MCF 10A (cell line): ENCODE results near the gene PRPF6. TPM values are rescaled to one million over a fixed set of nuclear protein-coding genes. Genes with fewer than 3 reads are reported as not detected.

Source experiments
- BruUV-seq: library from RNA; stranded (reverse); fragments of 400-500 nt; replicated peaks from 2 replicates; lab custom pipeline; 2021; lab: Mats Ljungman, UMichigan
- CTCF ChIA-PET: fragments of 300-600 bp; sonication (Branson Sonifier 250); formaldehyde crosslinking; extraction: SDS; loops from one replicate; lab custom pipeline; 2021; ENCODE audit warnings: antibody characterized with exemption, inconsistent platforms; lab: Yijun Ruan, JAX
- POLR2A ChIA-PET: fragments of 300-600, 350-650 bp; sonication (Branson Sonifier 250); formaldehyde crosslinking; extraction: SDS; loops from one replicate; lab custom pipeline; 2020; ENCODE audit warnings: antibody characterized with exemption, inconsistent platforms; lab: Yijun Ruan, JAX
- DNase-seq: peaks from one replicate; pipeline ENCODE4 v3.0.0-alpha.2; 2018; ENCODE audit not compliant: unreplicated experiment
- H3K27ac Mint-ChIP-seq: one replicate; pipeline ENCODE4 v1.8.0; 2022; ENCODE audit warnings: mild to moderate bottlenecking, low read depth, mixed read lengths; ENCODE audit not compliant: unreplicated experiment
- H3K27me3 Mint-ChIP-seq: one replicate; pipeline ENCODE4 v1.8.0; 2022; ENCODE audit warnings: mixed read lengths; ENCODE audit not compliant: insufficient read depth, unreplicated experiment
- H3K36me3 Mint-ChIP-seq: one replicate; pipeline ENCODE4 v1.8.0; 2022; ENCODE audit warnings: mild to moderate bottlenecking, moderate library complexity, mixed read lengths; ENCODE audit not compliant: insufficient read depth, unreplicated experiment
- H3K4me1 Mint-ChIP-seq: one replicate; pipeline ENCODE4 v1.8.0; 2022; ENCODE audit warnings: mixed read lengths; ENCODE audit not compliant: insufficient read depth, unreplicated experiment
- H3K4me3 Mint-ChIP-seq: one replicate; pipeline ENCODE4 v1.8.0; 2022; ENCODE audit warnings: mild to moderate bottlenecking, moderate library complexity, mixed read lengths; ENCODE audit not compliant: unreplicated experiment
- H3K9me3 Mint-ChIP-seq: one replicate; pipeline ENCODE4 v1.8.0; 2022; ENCODE audit warnings: mixed read lengths; ENCODE audit not compliant: unreplicated experiment
- CTCF ChIP-seq: fragments of 200-600 bp; IDR thresholded peaks from one replicate; pipeline ENCODE4 v1.8.0; 2022; ENCODE audit warnings: antibody characterized with exemption, mild to moderate bottlenecking; ENCODE audit not compliant: unreplicated experiment
- intact Hi-C: fragments of 100-400 bp; cut with micrococcal nuclease; formaldehyde crosslinking; loops from 2 replicates; pipeline ENCODE4 v1.14.1; 2022
- total RNA-seq: library from RNA; stranded (reverse); gene quantifications from 2 replicates; pipeline ENCODE4 v1.2.3, GENCODE V29; 2022

The PRPF6 gene
- total RNA-seq, 1 experiment from 2014 or later: 70.9 TPM

- ChIA-PET CTCF (interaction anchor here (0.7 to 1.2 kb wide), 2 partner anchors 45 to 87 kb away, joined by 3 to 4 read pairs; no protein-coding TSS in a partner anchor), POLR2A (interaction anchor here (0.6 to 1.5 kb wide), 7 partner anchors 15 to 335 kb away, joined by 3 to 6 read pairs (median 4); partner anchors contain the start of genes PRPF6, SOX18 and TCEA2)
- H3K27me3 Mint-ChIP-seq: no peaks in the 10 kb centered on the region
- no peak for DNase-seq
- no TSS peak for BruUV-seq
- no peak overlapping the region for H3K27ac Mint-ChIP-seq
- peaks cover 61% of the 10 kb centered on the region for H3K36me3 Mint-ChIP-seq
- H3K4me3 Mint-ChIP-seq: no peak overlapping the region
- H3K4me1 Mint-ChIP-seq: no peaks in the 10 kb centered on the region
- no peak for TF ChIP-seq CTCF
- intact Hi-C loops: no loop called here
- no peaks in the 10 kb centered on the region for H3K9me3 Mint-ChIP-seq
Measured at GRCh38 chr20:64033981-64034493, 53.1 kb downstream of the PRPF6 start.

GRCh38 chr20:64035066-64035932, 54.4 kb downstream of the PRPF6 start:
- Mint-ChIP-seq H3K36me3 (peaks cover 49% of the 10 kb centered on the region), H3K9me3 (no peaks in the 10 kb centered on the region), H3K27ac (no peak overlapping the region), H3K27me3 (no peaks in the 10 kb centered on the region), H3K4me3 (no peak overlapping the region), H3K4me1 (peaks cover 4% of the 10 kb centered on the region)
- no peak for TF ChIP-seq CTCF
- no peak for DNase-seq
- BruUV-seq: no TSS peak
- POLR2A ChIA-PET: no interaction called here
- CTCF ChIA-PET: interaction anchor here (0.8 to 10.8 kb wide), 4 partner anchors 9 to 86 kb away, joined by 3 to 284 read pairs (median 7); partner anchors contain the start of gene TCEA2
- intact Hi-C loops: no loop called here

GRCh38 chr20:64035933-64036345, 55.0 kb downstream of the PRPF6 start, which contains the start of gene C20orf204:
C20orf204 (plus strand) TSS chr20:64036182; CDS start chr20:64036324, 142 bp downstream.
- POLR2A ChIA-PET: interaction anchor here (1.6 kb wide), 1 partner anchor 55 kb away, joined by 7 read pairs; the partner anchor contains the start of gene PRPF6
- Mint-ChIP-seq H3K27ac (no peak within 1 kb of the TSS), H3K4me1 (peaks cover 6% of the 10 kb centered on the region), H3K36me3 (peaks cover 45% of the 10 kb centered on the region), H3K9me3 (no peaks in the 10 kb centered on the region), H3K4me3 (no peak within 1 kb of the TSS), H3K27me3 (no peaks in the 10 kb centered on the region)
- CTCF ChIA-PET: interaction anchor here (0.7 to 10.8 kb wide), 5 partner anchors 8 to 134 kb away, joined by 3 to 284 read pairs (median 3); partner anchors contain the start of gene TCEA2
- BruUV-seq: no TSS peak
- no peak for TF ChIP-seq CTCF
- no peak for DNase-seq
- intact Hi-C loops: no loop called here
